Endothelial cell of umbilical vein (primary cell): ENCODE measurements around the gene COL1A2. TPM values are rescaled to one million over a fixed set of nuclear protein-coding genes. Genes with fewer than 3 reads are reported as not detected.

ENCODE experiments used
- BruUV-seq: library from RNA; stranded (reverse); fragments of 400-500 nt; replicated peaks from 2 replicates; lab custom pipeline; 2021; lab: Mats Ljungman, UMichigan
- CTCF ChIA-PET: fragments of 300-600, 350-600 bp; sonication (Branson Sonifier 250); formaldehyde crosslinking; loops from one replicate; lab custom pipeline; 2021; ENCODE audit warnings: antibody characterized with exemption, inconsistent platforms; lab: Charles Lee
- POLR2A ChIA-PET: fragments of 300-600, 350-600 bp; sonication (Branson Sonifier 250); formaldehyde crosslinking; loops from one replicate; lab custom pipeline; 2021; ENCODE audit warnings: antibody characterized with exemption, inconsistent platforms; lab: Charles Lee
- DNase-seq: peaks from one replicate; pipeline ENCODE4 v3.0.0-alpha.2; 2011; ENCODE audit warnings: low read depth, low spot score
- FAIRE-seq: peaks from 2 replicates; lab custom pipeline; 2011; peaks lifted over from hg19 to GRCh38; lab: Jason Lieb, UNC
- H2AFZ ChIP-seq: 2 replicates; pipeline ENCODE4 v1.6.0; 2012; ENCODE audit warnings: low read depth, low read length, control low read depth, inconsistent platforms
- H3K27ac ChIP-seq: 2 replicates; pipeline ENCODE4 v1.5.1; 2011; ENCODE audit warnings: low read depth, mild to moderate bottlenecking, control low read depth, low read length, moderate library complexity; ENCODE audit not compliant: insufficient read depth
- H3K27me3 ChIP-seq, 2 experiments: 2 replicates each; pipeline versions ENCODE4 v1.6.0 to v1.6.1; 2011; ENCODE audit warnings: low read length in 2 of 2, mixed read lengths in 1 of 2; ENCODE audit not compliant: control insufficient read depth in 2 of 2, insufficient read depth in 2 of 2
- H3K36me3 ChIP-seq, 2 experiments: 2 replicates in 1 of 2; 3 replicates in 1 of 2; pipeline ENCODE4 v1.5.1; 2011; ENCODE audit warnings: low read length in 2 of 2, mild to moderate bottlenecking in 1 of 2, moderate library complexity in 1 of 2; ENCODE audit not compliant: control insufficient read depth in 2 of 2, insufficient read depth in 2 of 2; ENCODE audit errors: extremely low read depth in 1 of 2
- H3K4me1 ChIP-seq: 3 replicates; pipeline ENCODE4 v1.5.1; 2011; ENCODE audit warnings: mild to moderate bottlenecking, low read length; ENCODE audit not compliant: control insufficient read depth, insufficient read depth; ENCODE audit errors: extremely low read depth
- H3K4me2 ChIP-seq: 2 replicates; pipeline ENCODE4 v1.6.1; 2011; ENCODE audit warnings: low read length, control low read depth, mixed read lengths; ENCODE audit not compliant: insufficient read depth
- H3K4me3 ChIP-seq, 3 experiments: fragments of 200-600 bp in 1 of 3; sonication (generic), shearing (Covaris generic) in 1 of 3; replicated peaks in 1 of 3; 2 replicates each; pipeline ENCODE4 v1.5.1; 2011 to 2016; ENCODE audit warnings: control low read depth in 3 of 3, low read length in 3 of 3, mild to moderate bottlenecking in 2 of 3, inconsistent platforms in 1 of 3, low read depth in 1 of 3, moderate library complexity in 1 of 3; ENCODE audit not compliant: insufficient read depth in 1 of 3
- H3K79me2 ChIP-seq: 2 replicates; pipeline ENCODE4 v1.6.0; 2012; ENCODE audit warnings: low read length, inconsistent platforms; ENCODE audit not compliant: control insufficient read depth, insufficient read depth
- H3K9ac ChIP-seq: replicated peaks from 2 replicates; pipeline ENCODE3; 2011; ENCODE audit warnings: low read length, control low read depth; ENCODE audit not compliant: insufficient read depth; ENCODE audit errors: extremely low read depth
- H3K9me1 ChIP-seq: replicated peaks from 3 replicates; pipeline ENCODE4 v1.6.0; 2011; ENCODE audit warnings: mild to moderate bottlenecking, low read length; ENCODE audit not compliant: control insufficient read depth, insufficient read depth; ENCODE audit errors: extremely low read depth
- H3K9me3 ChIP-seq: replicated peaks from 2 replicates; pipeline ENCODE4 v1.5.1; 2012; ENCODE audit warnings: low read length, inconsistent platforms; ENCODE audit not compliant: control insufficient read depth, insufficient read depth
- H4K20me1 ChIP-seq: replicated peaks from 2 replicates; pipeline ENCODE3; 2011; ENCODE audit warnings: mild to moderate bottlenecking, low read length; ENCODE audit not compliant: control insufficient read depth, insufficient read depth; ENCODE audit errors: extremely low read depth
- CTCF ChIP-seq, 2 donors: IDR thresholded peaks; 1 replicate in 1 of 2; 2 replicates in 1 of 2; pipeline ENCODE4 v1.5.1; 2011; ENCODE audit warnings: low read length in 2 of 2, mild to moderate bottlenecking in 2 of 2, moderate library complexity in 2 of 2, control low read depth in 1 of 2, inconsistent platforms in 1 of 2, low read depth in 1 of 2; ENCODE audit not compliant: insufficient read depth in 1 of 2; ENCODE audit errors: extremely low read depth in 1 of 2
- EZH2 ChIP-seq: IDR thresholded peaks from 2 replicates; pipeline ENCODE4 v1.6.1; 2012; ENCODE audit warnings: borderline replicate concordance, low read depth, mild to moderate bottlenecking, moderate library complexity, low read length, inconsistent platforms; ENCODE audit not compliant: severe bottlenecking
- GATA2 ChIP-seq: IDR thresholded peaks from 2 replicates; pipeline ENCODE4 v1.7.0; 2011; ENCODE audit warnings: low read depth, mild to moderate bottlenecking, moderate library complexity, mixed read lengths, low read length; ENCODE audit not compliant: insufficient read length, insufficient read depth
- JUN ChIP-seq: IDR thresholded peaks from 2 replicates; pipeline ENCODE4 v1.6.1; 2011; ENCODE audit warnings: borderline replicate concordance, low read depth; ENCODE audit not compliant: insufficient read length, insufficient read depth
- MAX ChIP-seq: IDR thresholded peaks from 2 replicates; pipeline ENCODE4 v1.6.1; 2011; ENCODE audit not compliant: insufficient read depth, insufficient read length
- MYC ChIP-seq: IDR thresholded peaks from one replicate; pipeline ENCODE4 v1.6.1; 2011; ENCODE audit warnings: mild to moderate bottlenecking, low read depth, low read length
- POLR2A ChIP-seq: IDR thresholded peaks from 2 replicates; pipeline ENCODE4 v1.6.1; 2012; ENCODE audit warnings: low read depth, mild to moderate bottlenecking, control low read depth, low read length
- POLR2AphosphoS5 ChIP-seq: IDR thresholded peaks from 2 replicates; pipeline ENCODE4 v1.6.1; 2012; ENCODE audit warnings: low read depth, mild to moderate bottlenecking, control low read depth, low read length, moderate library complexity; ENCODE audit not compliant: insufficient read depth
- dilution Hi-C: fragments of 300-500 bp; cut with MboI; formaldehyde crosslinking; loops from one replicate; pipeline ENCODE4 v1.15.0; 2019; ENCODE audit warnings: low sequenced_read_pairs; ENCODE audit not compliant: extremely low pct_ligation_motif_present
- intact Hi-C: fragments of 100-400 bp; cut with micrococcal nuclease; formaldehyde crosslinking; loops from one replicate; pipeline ENCODE4 v1.10.0; 2022
- polyA plus RNA-seq, 4 experiments: library from polyadenylated mRNA; depleted of rRNA in 3 of 4; stranded (reverse) in 3 of 4; unstranded in 1 of 4; fragments of >200 nt; gene quantifications; 2 replicates each; pipeline versions ENCODE4 v1.2.1 to v1.2.3, GENCODE V29; 2011 to 2012; ENCODE audit warnings: missing spikeins in 1 of 4
- total RNA-seq: library from RNA; stranded (reverse); gene quantifications from 2 replicates; pipeline ENCODE4 v1.2.3, GENCODE V29; 2021

Gene COL1A2
- total and polyA plus RNA-seq, 2 donors (not counting 3 experiments of a cell fraction or from before 2014, with no cell fraction given) = 28.9 to 40.8 TPM

GRCh38 chr7:94378356-94378755 is 16.3 kb upstream of the COL1A2 start:
- H3K9me3 ChIP-seq = no peaks in the 10 kb centered on the region
- no peak overlapping the region for H3K4me3 ChIP-seq
- no peaks in the 10 kb centered on the region for H4K20me1 ChIP-seq
- no peak for TF ChIP-seq CTCF (IDR thresholded peaks at IDR 0.05; ENCODE audit: extremely low read depth in 1 of 2, insufficient read depth in 1 of 2, low read depth in 1 of 2, low read length in 2 of 2)
- TF ChIP-seq EZH2 = no peak
- TF ChIP-seq GATA2 = no peak
- H3K9ac ChIP-seq = no peak overlapping the region
- CTCF ChIA-PET = interaction anchor here (1.5 to 2.2 kb wide), 3 partner anchors 17 to 82 kb away, joined by 3 to 8 read pairs (median 5); partner anchors contain the start of gene COL1A2
- BruUV-seq = no TSS peak
- dilution Hi-C loops (no loop called here), intact Hi-C loops (no loop called here)
- H3K27ac ChIP-seq = no peak overlapping the region
- no peaks in the 10 kb centered on the region for H3K36me3 ChIP-seq
- no peaks in the 10 kb centered on the region for H3K27me3 ChIP-seq
- no peaks in the 10 kb centered on the region for H3K9me1 ChIP-seq
- DNase-seq (no peak), FAIRE-seq (no peak)
- H3K4me2 ChIP-seq = no peak overlapping the region
- peaks cover 21% of the 10 kb centered on the region for H3K4me1 ChIP-seq
- POLR2A ChIA-PET = no interaction called here
- no peak overlapping the region for H2AFZ ChIP-seq
- no peaks in the 10 kb centered on the region for H3K79me2 ChIP-seq

- H3K36me3 ChIP-seq = no peaks in the 10 kb centered on the region
- no peak overlapping the region for H3K27ac ChIP-seq
- H3K9ac ChIP-seq = no peak overlapping the region
- no peaks in the 10 kb centered on the region for H3K9me1 ChIP-seq
- dilution Hi-C loops = no loop called here
- H3K4me1 ChIP-seq = peaks cover 7% of the 10 kb centered on the region
- no peaks in the 10 kb centered on the region for H3K9me3 ChIP-seq
- TF ChIP-seq EZH2 = no peak
- no peak for TF ChIP-seq MAX
- TF ChIP-seq GATA2 = no peak
- TF ChIP-seq POLR2A = no peak
- no peak for TF ChIP-seq MYC
- no peak for TF ChIP-seq JUN
- no peak for TF ChIP-seq POLR2AphosphoS5
- H3K79me2 ChIP-seq = no peaks in the 10 kb centered on the region
- DNase-seq (no peak), FAIRE-seq (no peak)
- H2AFZ ChIP-seq = no peak overlapping the region
- H4K20me1 ChIP-seq = no peaks in the 10 kb centered on the region
- H3K27me3 ChIP-seq = no peaks in the 10 kb centered on the region
- POLR2A ChIA-PET = no interaction called here
- intact Hi-C loops = no loop called here
- no peak overlapping the region for H3K4me3 ChIP-seq
- CTCF ChIA-PET = interaction anchor here (1.5 kb wide), 2 partner anchors 79 to 91 kb away, joined by 3 to 5 read pairs; no protein-coding TSS in a partner anchor
- no peak overlapping the region for H3K4me2 ChIP-seq
- BruUV-seq = no TSS peak
Measured at GRCh38 chr7:94380264-94380663, 14.4 kb upstream of the COL1A2 start.
